Neuronal stem cell (in vitro differentiated cells): Measurements from ENCODE around the gene KIF16B.

Experiments
- DNase-seq: peaks from one replicate; pipeline ENCODE4 v3.0.0-alpha.2; 2013; ENCODE audit warnings: low spot score
- H2AFZ ChIP-seq: one replicate; pipeline ENCODE4 v1.6.1; 2013; ENCODE audit warnings: mild to moderate bottlenecking, low read length, inconsistent platforms
- H2AK5ac ChIP-seq: 2 replicates; pipeline ENCODE4 v1.6.1; 2013; ENCODE audit warnings: low read depth, mild to moderate bottlenecking, inconsistent platforms, low read length, moderate library complexity, mixed read lengths
- H2BK120ac ChIP-seq: 2 replicates; pipeline ENCODE4 v1.6.1; 2013; ENCODE audit warnings: low read depth, mild to moderate bottlenecking, inconsistent platforms, low read length, moderate library complexity, mixed read lengths
- H2BK12ac ChIP-seq: one replicate; pipeline ENCODE4 v1.6.1; 2013; ENCODE audit warnings: low read length, inconsistent platforms
- H2BK15ac ChIP-seq: 2 replicates; pipeline ENCODE4 v1.6.1; 2013; ENCODE audit warnings: mild to moderate bottlenecking, low read length, inconsistent platforms, mixed read lengths
- H2BK5ac ChIP-seq: one replicate; pipeline ENCODE4 v1.6.1; 2013; ENCODE audit warnings: inconsistent platforms, mild to moderate bottlenecking, low read length, moderate library complexity
- H3K14ac ChIP-seq: one replicate; pipeline ENCODE4 v1.6.1; 2013; ENCODE audit warnings: low read length, inconsistent platforms
- H3K18ac ChIP-seq: 2 replicates; pipeline ENCODE4 v1.6.1; 2013; ENCODE audit warnings: low read length, inconsistent platforms
- H3K23ac ChIP-seq: 2 replicates; pipeline ENCODE4 v1.6.1; 2013; ENCODE audit warnings: low read depth, mild to moderate bottlenecking, mixed read lengths, low read length, inconsistent platforms; ENCODE audit not compliant: poor library complexity
- H3K27ac ChIP-seq: replicated peaks from 3 replicates; pipeline ENCODE4 v1.5.1; 2013; ENCODE audit warnings: low read length, inconsistent platforms
- H3K27me3 ChIP-seq, 3 experiments: 2 replicates each; pipeline ENCODE4 v1.6.1; 2013; ENCODE audit warnings: low read length in 3 of 3, mild to moderate bottlenecking in 2 of 3, inconsistent platforms in 1 of 3, low read depth in 1 of 3, mixed read lengths in 1 of 3, moderate library complexity in 1 of 3; ENCODE audit not compliant: control insufficient read depth in 3 of 3, insufficient read depth in 3 of 3
- H3K36me3 ChIP-seq, 2 donors: replicated peaks in 1 of 2; 2 replicates each; pipeline ENCODE4 v1.6.1; 2013; ENCODE audit warnings: low read length in 2 of 2; ENCODE audit not compliant: control insufficient read depth in 2 of 2, insufficient read depth in 2 of 2
- H3K4ac ChIP-seq: 2 replicates; pipeline ENCODE4 v1.6.1; 2013; ENCODE audit warnings: inconsistent platforms, mild to moderate bottlenecking, low read length, moderate library complexity
- H3K4me1 ChIP-seq, 2 donors: 1 replicate in 1 of 2; 2 replicates in 1 of 2; pipeline ENCODE4 v1.6.1; 2013; ENCODE audit warnings: low read length in 2 of 2, low read depth in 1 of 2; ENCODE audit not compliant: control insufficient read depth in 2 of 2, insufficient read depth in 1 of 2
- H3K4me2 ChIP-seq: one replicate; pipeline ENCODE4 v1.6.1; 2013; ENCODE audit warnings: mild to moderate bottlenecking, low read length, inconsistent platforms; ENCODE audit not compliant: insufficient read depth, poor library complexity, severe bottlenecking
- H3K4me3 ChIP-seq, 2 donors: 2 replicates each; pipeline ENCODE4 v1.5.1; 2013; ENCODE audit warnings: low read length in 2 of 2, mild to moderate bottlenecking in 2 of 2, inconsistent platforms in 1 of 2, moderate library complexity in 1 of 2
- H3K79me1 ChIP-seq: one replicate; pipeline ENCODE4 v1.6.1; 2013; ENCODE audit warnings: low read depth, mild to moderate bottlenecking, inconsistent platforms, low read length, moderate library complexity
- H3K9ac ChIP-seq: one replicate; pipeline ENCODE4 v1.6.1; 2013; ENCODE audit warnings: mild to moderate bottlenecking, low read depth, low read length, inconsistent platforms; ENCODE audit not compliant: poor library complexity
- H3K9me3 ChIP-seq, 2 donors: replicated peaks in 1 of 2; 2 replicates each; pipeline versions ENCODE3 to v1.6.1; 2013; ENCODE audit warnings: low read length in 2 of 2, mild to moderate bottlenecking in 2 of 2, inconsistent platforms in 1 of 2, low read depth in 1 of 2, mixed read lengths in 1 of 2, moderate library complexity in 1 of 2; ENCODE audit not compliant: control insufficient read depth in 2 of 2, insufficient read depth in 1 of 2
- H4K8ac ChIP-seq: one replicate; pipeline ENCODE4 v1.6.1; 2013; ENCODE audit warnings: low read depth, mild to moderate bottlenecking, inconsistent platforms, low read length, moderate library complexity
- H4K91ac ChIP-seq: one replicate; pipeline ENCODE4 v1.6.1; 2013; ENCODE audit warnings: low read length, low read depth, mild to moderate bottlenecking, inconsistent platforms; ENCODE audit not compliant: poor library complexity
- WGBS, 2 donors: extraction: QIAGEN DNeasy Blood & Tissue Kit; methylation state at CpG; one replicate each; pipeline ENCODE4 v1.1.7; 2013; ENCODE audit warnings: missing lambda C conversion rate in 2 of 2, mixed read lengths in 1 of 2; ENCODE audit not compliant: insufficient read length in 2 of 2, insufficient replicate concordance in 1 of 2; ENCODE audit errors: extremely low coverage in 2 of 2; 5-methylcytosine and 5-hydroxymethylcytosine counted together

The KIF16B gene

GRCh38 chr20:16395366-16395765 is 177.9 kb downstream of the KIF16B start:
- Histone ChIP-seq H3K4me1 (peaks cover 0 to 3% of the 10 kb centered on the region in 2 donors), H3K4ac (no peak overlapping the region), H2BK5ac (no peak overlapping the region), H3K4me2 (no peak overlapping the region), H4K91ac (no peak overlapping the region), H3K14ac (no peak overlapping the region), H3K79me1 (no peaks in the 10 kb centered on the region), H2AK5ac (no peak overlapping the region), H3K23ac (no peak overlapping the region), H3K9ac (no peak overlapping the region), H3K36me3 (no peaks in the 10 kb centered on the region), H3K4me3 (no peak overlapping the region), H3K18ac (no peak overlapping the region), H3K27ac (no peak overlapping the region), H2BK12ac (no peak overlapping the region), H4K8ac (no peak overlapping the region), H2BK15ac (no peak overlapping the region), H3K27me3 (no peaks in the 10 kb centered on the region), H2BK120ac (no peak overlapping the region), H3K9me3 (peaks cover 0 to 2% of the 10 kb centered on the region in 2 donors), H2AFZ (no peak overlapping the region)
- no peak for DNase-seq
- WGBS, 2 donors, result no CpG with 5 or more reads among the region's 1 CpG

GRCh38 chr20:16394784-16395183 is 178.5 kb downstream of the KIF16B start:
- H2BK5ac ChIP-seq, result no peak overlapping the region
- no peak overlapping the region for H2BK12ac ChIP-seq
- H3K27me3 ChIP-seq, result no peaks in the 10 kb centered on the region
- H3K9ac ChIP-seq, result no peak overlapping the region
- no peak for DNase-seq
- WGBS, 2 donors, result no CpG with 5 or more reads among the region's 4 CpGs
- no peak overlapping the region for H3K23ac ChIP-seq
- H3K4me3 ChIP-seq, result no peak overlapping the region
- H3K36me3 ChIP-seq, result no peaks in the 10 kb centered on the region
- no peak overlapping the region for H4K8ac ChIP-seq
- no peak overlapping the region for H2BK120ac ChIP-seq
- no peak overlapping the region for H3K14ac ChIP-seq
- no peak overlapping the region for H3K4me2 ChIP-seq
- no peak overlapping the region for H3K18ac ChIP-seq
- no peak overlapping the region for H2BK15ac ChIP-seq
- H3K79me1 ChIP-seq, result no peaks in the 10 kb centered on the region
- no peak overlapping the region for H3K4ac ChIP-seq
- H4K91ac ChIP-seq, result no peak overlapping the region
- H2AK5ac ChIP-seq, result no peak overlapping the region
- no peak overlapping the region for H3K27ac ChIP-seq
- H3K9me3 ChIP-seq, result peaks cover 0 to 2% of the 10 kb centered on the region in 2 donors
- H2AFZ ChIP-seq, result no peak overlapping the region
- peaks cover 0 to 3% of the 10 kb centered on the region in 2 donors for H3K4me1 ChIP-seq

- Histone ChIP-seq H3K4ac (no peak overlapping the region), H3K14ac (no peak overlapping the region), H3K23ac (no peak overlapping the region), H4K91ac (no peak overlapping the region), H2BK15ac (no peak overlapping the region), H3K4me1 (peaks cover 0 to 3% of the 10 kb centered on the region in 2 donors), H3K18ac (no peak overlapping the region), H2BK5ac (no peak overlapping the region), H3K4me2 (no peak overlapping the region), H3K27me3 (no peaks in the 10 kb centered on the region), H3K36me3 (no peaks in the 10 kb centered on the region), H3K79me1 (no peaks in the 10 kb centered on the region), H3K9me3 (peaks cover 0 to 2% of the 10 kb centered on the region in 2 donors), H2AFZ (no peak overlapping the region), H4K8ac (no peak overlapping the region), H2BK12ac (no peak overlapping the region), H2AK5ac (no peak overlapping the region), H3K9ac (no peak overlapping the region), H3K4me3 (no peak overlapping the region), H2BK120ac (no peak overlapping the region), H3K27ac (no peak overlapping the region)
- WGBS, 2 donors, result no CpG with 5 or more reads among the region's 3 CpGs
- DNase-seq, result no peak
Measured at GRCh38 chr20:16393836-16394235, 179.4 kb downstream of the KIF16B start.

- no CpG with 5 or more reads among the region's 2 CpGs for WGBS, 2 donors
Measured at GRCh38 chr20:16393297-16393696, 180.0 kb downstream of the KIF16B start.

More at GRCh38 chr20:16393297-16393696, 180.0 kb downstream of the KIF16B start:
- no peak overlapping the region for H3K4ac ChIP-seq
- peaks cover 0 to 2% of the 10 kb centered on the region in 2 donors for H3K9me3 ChIP-seq
- H3K9ac ChIP-seq, result no peak overlapping the region
- DNase-seq, result no peak
- no peak overlapping the region for H4K8ac ChIP-seq
- no peak overlapping the region for H2BK15ac ChIP-seq
- no peaks in the 10 kb centered on the region for H3K36me3 ChIP-seq
- H3K14ac ChIP-seq, result no peak overlapping the region
- no peak overlapping the region for H2BK12ac ChIP-seq
- H2BK5ac ChIP-seq, result no peak overlapping the region
- H2AK5ac ChIP-seq, result no peak overlapping the region
- no peak overlapping the region for H4K91ac ChIP-seq
- H3K27me3 ChIP-seq, result no peaks in the 10 kb centered on the region
- peaks cover 0 to 3% of the 10 kb centered on the region in 2 donors for H3K4me1 ChIP-seq
- no peak overlapping the region for H3K4me3 ChIP-seq
- H3K4me2 ChIP-seq, result no peak overlapping the region
- no peaks in the 10 kb centered on the region for H3K79me1 ChIP-seq
- no peak overlapping the region for H3K23ac ChIP-seq
- no peak overlapping the region for H2AFZ ChIP-seq
- no peak overlapping the region for H3K18ac ChIP-seq
- H2BK120ac ChIP-seq, result no peak overlapping the region
- H3K27ac ChIP-seq, result no peak overlapping the region
